Karpas-422 (cell line): ENCODE measurements around the gene TMCO4. TPM values are rescaled to one million over a fixed set of nuclear protein-coding genes. Genes with fewer than 3 reads are reported as not detected.

ENCODE experiments used
- DNase-seq: peaks from one replicate; pipeline ENCODE4 v3.0.0-alpha.2; 2015
- H2AFZ ChIP-seq: fragments of 200-600 bp; sonication (generic); 2 replicates; pipeline ENCODE4 v1.6.1; 2014; ENCODE audit warnings: antibody characterized with exemption, low read length, mixed read lengths
- H3K27ac ChIP-seq: fragments of 200-600 bp; sonication (generic); 2 replicates; pipeline ENCODE4 v1.5.1; 2014; ENCODE audit warnings: mild to moderate bottlenecking, low read length, moderate library complexity
- H3K27me3 ChIP-seq: fragments of 200-600 bp; sonication (generic); 2 replicates; pipeline ENCODE4 v1.6.1; 2014; ENCODE audit warnings: low read length, mixed read lengths
- H3K36me3 ChIP-seq: fragments of 200-600 bp; sonication (generic); 2 replicates; pipeline ENCODE4 v1.6.1; 2014; ENCODE audit warnings: low read length, mixed read lengths; ENCODE audit not compliant: insufficient read depth
- H3K4me1 ChIP-seq: fragments of 200-600 bp; sonication (generic); 2 replicates; pipeline ENCODE4 v1.6.1; 2014; ENCODE audit warnings: mild to moderate bottlenecking, low read length, mixed read lengths
- H3K4me2 ChIP-seq: fragments of 200-600 bp; sonication (generic); 2 replicates; pipeline ENCODE4 v1.6.1; 2014; ENCODE audit warnings: low read length, low read depth, mild to moderate bottlenecking; ENCODE audit not compliant: poor library complexity, severe bottlenecking
- H3K4me3 ChIP-seq: fragments of 200-600 bp; sonication (generic); 2 replicates; pipeline ENCODE4 v1.5.1; 2014; ENCODE audit warnings: mild to moderate bottlenecking, antibody characterized with exemption, low read length, mixed read lengths
- H3K79me2 ChIP-seq: fragments of 200-600 bp; sonication (generic); 2 replicates; pipeline ENCODE4 v1.6.1; 2014; ENCODE audit warnings: mild to moderate bottlenecking, low read length, mixed read lengths
- H3K9ac ChIP-seq: fragments of 200-600 bp; sonication (generic); 2 replicates; pipeline ENCODE4 v1.6.0; 2014; ENCODE audit warnings: low read length
- H3K9me2 ChIP-seq: fragments of 200-600 bp; sonication (generic), shearing (Covaris generic); replicated peaks from 2 replicates; pipeline ENCODE4 v1.6.0; 2014; ENCODE audit warnings: mild to moderate bottlenecking, low read length, moderate library complexity; ENCODE audit not compliant: insufficient read depth
- H3K9me3 ChIP-seq: fragments of 300-700, 200-600 bp; sonication (generic); 2 replicates; pipeline ENCODE4 v1.6.1; 2014; ENCODE audit warnings: low read length, mixed read lengths
- H4K20me1 ChIP-seq: fragments of 200-600 bp; sonication (generic); 2 replicates; pipeline ENCODE4 v1.6.1; 2014; ENCODE audit warnings: mild to moderate bottlenecking, antibody characterized with exemption, low read length, low read depth; ENCODE audit not compliant: insufficient read depth
- total RNA-seq: library from RNA; depleted of rRNA; stranded (reverse); fragments of >200 nt; shearing (Covaris generic); gene quantifications from 2 replicates; pipeline ENCODE4 v1.2.3, GENCODE V29; 2014; ENCODE audit warnings: low replicate concordance

TMCO4 gene
- total RNA-seq, 1 experiment from 2014 or later, result 9.9 TPM

GRCh38 chr1:19756480-19756879 lies 43.2 kb downstream of the TMCO4 start:
- no peaks in the 10 kb centered on the region for H3K79me2 ChIP-seq
- no peak overlapping the region for H3K27ac ChIP-seq
- H2AFZ ChIP-seq, result no peak overlapping the region
- no peaks in the 10 kb centered on the region for H3K4me1 ChIP-seq
- H3K27me3 ChIP-seq, result no peaks in the 10 kb centered on the region
- H3K9me3 ChIP-seq, result no peaks in the 10 kb centered on the region
- no peaks in the 10 kb centered on the region for H3K9me2 ChIP-seq
- no peaks in the 10 kb centered on the region for H3K36me3 ChIP-seq
- no peak for DNase-seq
- H3K4me3 ChIP-seq, result no peak overlapping the region
- H3K4me2 ChIP-seq, result no peak overlapping the region
- H4K20me1 ChIP-seq, result no peaks in the 10 kb centered on the region
- H3K9ac ChIP-seq, result no peak overlapping the region

- no peak overlapping the region for H3K4me3 ChIP-seq
- no peaks in the 10 kb centered on the region for H3K9me2 ChIP-seq
- no peak overlapping the region for H3K27ac ChIP-seq
- H3K36me3 ChIP-seq, result no peaks in the 10 kb centered on the region
- no peaks in the 10 kb centered on the region for H3K9me3 ChIP-seq
- no peak overlapping the region for H3K4me2 ChIP-seq
- no peaks in the 10 kb centered on the region for H3K79me2 ChIP-seq
- H3K27me3 ChIP-seq, result no peaks in the 10 kb centered on the region
- H4K20me1 ChIP-seq, result no peaks in the 10 kb centered on the region
- no peak overlapping the region for H3K9ac ChIP-seq
- H2AFZ ChIP-seq, result no peak overlapping the region
- no peak for DNase-seq
- H3K4me1 ChIP-seq, result no peaks in the 10 kb centered on the region
These were observed 45.2 kb downstream of the TMCO4 start for GRCh38 chr1:19754482-19754881.

GRCh38 chr1:19752083-19752696 lies 47.5 kb downstream of the TMCO4 start:
- Histone ChIP-seq H3K36me3 (no peaks in the 10 kb centered on the region), H3K27me3 (no peaks in the 10 kb centered on the region), H3K4me3 (no peak overlapping the region), H3K9me3 (no peaks in the 10 kb centered on the region), H3K27ac (no peak overlapping the region), H3K4me1 (no peaks in the 10 kb centered on the region), H4K20me1 (no peaks in the 10 kb centered on the region), H3K4me2 (no peak overlapping the region), H3K9me2 (no peaks in the 10 kb centered on the region), H3K9ac (no peak overlapping the region), H3K79me2 (no peaks in the 10 kb centered on the region), H2AFZ (no peak overlapping the region)
- no peak for DNase-seq

GRCh38 chr1:19750882-19751276 lies 48.8 kb downstream of the TMCO4 start:
- no peaks in the 10 kb centered on the region for H4K20me1 ChIP-seq
- H3K9me2 ChIP-seq, result no peaks in the 10 kb centered on the region
- no peaks in the 10 kb centered on the region for H3K4me1 ChIP-seq
- no peaks in the 10 kb centered on the region for H3K27me3 ChIP-seq
- no peak for DNase-seq
- H2AFZ ChIP-seq, result no peak overlapping the region
- H3K4me2 ChIP-seq, result no peak overlapping the region
- no peak overlapping the region for H3K4me3 ChIP-seq
- H3K9me3 ChIP-seq, result no peaks in the 10 kb centered on the region
- H3K27ac ChIP-seq, result no peak overlapping the region
- H3K36me3 ChIP-seq, result no peaks in the 10 kb centered on the region
- H3K79me2 ChIP-seq, result no peaks in the 10 kb centered on the region
- no peak overlapping the region for H3K9ac ChIP-seq

GRCh38 chr1:19750101-19750881 lies 49.4 kb downstream of the TMCO4 start:
- no peak overlapping the region for H3K27ac ChIP-seq
- H3K9ac ChIP-seq, result no peak overlapping the region
- H3K36me3 ChIP-seq, result no peaks in the 10 kb centered on the region
- no peak overlapping the region for H2AFZ ChIP-seq
- no peak overlapping the region for H3K4me2 ChIP-seq
- DNase-seq, result no peak
- H3K27me3 ChIP-seq, result no peaks in the 10 kb centered on the region
- H3K4me1 ChIP-seq, result no peaks in the 10 kb centered on the region
- no peak overlapping the region for H3K4me3 ChIP-seq
- no peaks in the 10 kb centered on the region for H4K20me1 ChIP-seq
- H3K79me2 ChIP-seq, result no peaks in the 10 kb centered on the region
- H3K9me2 ChIP-seq, result no peaks in the 10 kb centered on the region
- H3K9me3 ChIP-seq, result no peaks in the 10 kb centered on the region

GRCh38 chr1:19749685-19750084 lies 50.0 kb downstream of the TMCO4 start:
- Histone ChIP-seq H3K27me3 (no peaks in the 10 kb centered on the region), H3K4me2 (no peak overlapping the region), H3K27ac (no peak overlapping the region), H3K9ac (no peak overlapping the region), H3K9me2 (no peaks in the 10 kb centered on the region), H3K4me3 (no peak overlapping the region), H4K20me1 (no peaks in the 10 kb centered on the region), H2AFZ (no peak overlapping the region), H3K36me3 (no peaks in the 10 kb centered on the region), H3K4me1 (no peaks in the 10 kb centered on the region), H3K9me3 (no peaks in the 10 kb centered on the region), H3K79me2 (no peaks in the 10 kb centered on the region)
- DNase-seq, result no peak

GRCh38 chr1:19747761-19748160 lies 52.0 kb downstream of the TMCO4 start:
- H3K79me2 ChIP-seq, result no peaks in the 10 kb centered on the region
- H3K4me2 ChIP-seq, result no peak overlapping the region
- no peak overlapping the region for H3K9ac ChIP-seq
- H3K36me3 ChIP-seq, result no peaks in the 10 kb centered on the region
- H3K9me3 ChIP-seq, result no peaks in the 10 kb centered on the region
- no peak overlapping the region for H3K27ac ChIP-seq
- no peak for DNase-seq
- no peaks in the 10 kb centered on the region for H3K9me2 ChIP-seq
- no peaks in the 10 kb centered on the region for H3K27me3 ChIP-seq
- H3K4me3 ChIP-seq, result no peak overlapping the region
- no peaks in the 10 kb centered on the region for H3K4me1 ChIP-seq
- H4K20me1 ChIP-seq, result no peaks in the 10 kb centered on the region
- H2AFZ ChIP-seq, result no peak overlapping the region

GRCh38 chr1:19744886-19745285 lies 54.8 kb downstream of the TMCO4 start:
- H3K4me3 ChIP-seq, result no peak overlapping the region
- no peak overlapping the region for H3K9ac ChIP-seq
- H3K27me3 ChIP-seq, result no peaks in the 10 kb centered on the region
- no peak overlapping the region for H3K27ac ChIP-seq
- no peak for DNase-seq
- H3K4me2 ChIP-seq, result no peak overlapping the region
- H3K9me2 ChIP-seq, result no peaks in the 10 kb centered on the region
- H3K9me3 ChIP-seq, result no peaks in the 10 kb centered on the region
- H2AFZ ChIP-seq, result no peak overlapping the region
- H3K36me3 ChIP-seq, result no peaks in the 10 kb centered on the region
- no peaks in the 10 kb centered on the region for H4K20me1 ChIP-seq
- no peaks in the 10 kb centered on the region for H3K79me2 ChIP-seq
- no peaks in the 10 kb centered on the region for H3K4me1 ChIP-seq
